Dedifferentiated amniotic fluid mesenchymal stem cell (primary cell): ENCODE data around the gene KANSL1.
"Not testable (repeated sequence)": the region's sequence is repeated elsewhere in the genome, so short reads cannot be mapped to it uniquely, and the experiment has no call there.

ENCODE experiments used
- DNase-seq: peaks from one replicate; pipeline ENCODE4 v3.0.0-alpha.2; 2016; ENCODE audit errors: extremely low spot score

The KANSL1 gene

DNA sequence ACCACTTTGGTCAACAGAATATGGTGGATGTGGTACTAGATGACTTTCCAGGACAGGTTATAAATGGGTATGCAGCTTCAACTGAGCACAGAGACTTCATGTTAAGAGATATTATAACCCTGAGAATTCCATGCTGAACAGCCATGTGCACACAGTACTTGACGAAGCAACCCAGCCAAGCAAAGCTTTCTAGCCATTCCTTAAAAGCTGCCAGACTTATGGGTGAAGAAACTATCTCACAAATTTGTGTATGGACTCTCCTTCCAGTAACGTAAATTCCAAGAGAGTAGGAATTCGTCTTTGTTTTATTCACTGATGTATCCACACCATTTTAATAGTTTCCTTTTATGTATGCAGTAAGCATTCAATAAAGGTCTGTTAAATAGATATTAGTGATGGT lies 76.1 kb downstream of the KANSL1 start:
- no peak for DNase-seq

DNA sequence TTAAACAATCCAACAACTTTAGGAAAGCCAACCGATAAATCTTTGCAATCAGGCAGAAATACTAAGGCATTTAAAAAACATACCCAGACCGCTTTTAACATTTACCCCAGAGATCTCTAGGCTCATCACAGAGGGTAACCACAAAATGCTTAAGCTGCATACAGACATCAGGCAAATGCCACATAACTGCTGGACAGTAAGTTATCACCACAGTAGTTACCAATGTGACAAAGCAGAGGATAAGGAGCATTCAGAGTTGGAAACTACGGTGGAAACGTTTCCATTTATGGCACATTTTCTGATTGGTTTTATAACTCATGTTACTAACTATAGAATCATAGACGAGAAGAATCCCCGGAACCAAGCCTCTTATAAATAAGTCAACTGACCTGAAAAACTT lies 77.5 kb downstream of the KANSL1 start:
- peak; percentile 37 for DNase-seq

DNA sequence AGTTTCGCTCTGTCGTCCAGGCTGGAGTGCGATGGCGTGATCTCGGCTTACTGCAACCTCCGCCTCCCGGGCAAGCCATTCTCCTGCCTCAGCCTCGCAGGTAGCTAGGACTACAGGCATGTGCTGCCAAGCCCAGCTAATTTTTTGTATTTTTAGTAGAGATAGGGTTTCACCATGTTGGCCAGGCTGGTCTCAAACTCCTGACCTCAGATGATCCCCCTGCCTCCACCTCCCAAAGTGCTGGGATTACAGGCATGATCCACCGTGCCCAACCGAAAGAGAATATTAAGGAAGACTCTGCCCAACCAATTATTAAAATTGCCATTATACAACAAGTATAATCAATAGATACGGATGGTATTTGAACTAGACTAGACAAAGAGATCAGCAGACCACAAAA lies 82.0 kb downstream of the KANSL1 start:
- DNase-seq: not testable (repeated sequence)

DNA sequence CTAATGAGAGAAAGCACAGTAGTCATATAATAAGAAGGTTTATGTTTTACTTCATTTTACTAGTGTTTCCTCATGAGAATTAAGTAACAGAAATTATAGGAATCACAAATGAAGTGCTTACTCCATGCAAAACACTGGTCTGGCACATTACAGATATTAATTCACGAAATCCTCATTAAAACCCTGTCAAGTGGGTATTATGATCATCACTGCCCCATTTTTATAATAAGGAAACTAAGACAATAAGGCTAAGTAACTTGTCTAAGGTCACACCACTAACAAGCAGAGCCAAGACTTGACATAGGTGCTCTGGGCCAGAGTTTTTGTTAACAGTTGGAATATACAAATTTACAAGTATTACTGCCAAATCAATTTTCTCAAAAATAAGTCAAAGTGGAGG lies 83.0 kb downstream of the KANSL1 start:
- DNase-seq: no peak

DNA sequence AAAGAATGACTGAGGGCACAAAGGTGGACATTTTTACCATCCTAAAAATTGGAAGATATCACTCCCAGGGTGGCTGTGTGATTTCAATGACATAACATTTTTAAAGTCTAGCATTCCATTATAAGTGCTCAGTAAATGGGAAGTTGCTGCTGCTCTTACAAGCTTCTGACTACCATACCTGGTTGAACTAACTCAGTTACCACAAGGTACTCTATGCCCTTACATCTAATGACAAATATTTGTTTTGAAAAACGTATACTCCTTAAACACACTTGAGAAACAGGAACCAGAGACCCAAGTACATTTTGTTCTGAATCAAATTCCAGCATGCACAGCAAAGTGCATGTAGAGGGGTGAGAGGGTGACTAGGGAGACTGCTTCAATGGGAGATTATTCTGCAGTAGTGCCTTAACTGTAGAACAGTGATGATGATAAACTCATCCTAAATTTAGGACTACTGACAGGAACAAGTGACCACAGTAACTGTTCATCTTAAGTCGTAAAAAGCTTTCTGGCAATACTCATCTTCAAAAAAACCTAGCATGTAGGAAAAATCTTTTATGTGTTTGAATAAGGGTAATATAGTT lies 83.5 kb downstream of the KANSL1 start:
- DNase-seq: no peak

DNA sequence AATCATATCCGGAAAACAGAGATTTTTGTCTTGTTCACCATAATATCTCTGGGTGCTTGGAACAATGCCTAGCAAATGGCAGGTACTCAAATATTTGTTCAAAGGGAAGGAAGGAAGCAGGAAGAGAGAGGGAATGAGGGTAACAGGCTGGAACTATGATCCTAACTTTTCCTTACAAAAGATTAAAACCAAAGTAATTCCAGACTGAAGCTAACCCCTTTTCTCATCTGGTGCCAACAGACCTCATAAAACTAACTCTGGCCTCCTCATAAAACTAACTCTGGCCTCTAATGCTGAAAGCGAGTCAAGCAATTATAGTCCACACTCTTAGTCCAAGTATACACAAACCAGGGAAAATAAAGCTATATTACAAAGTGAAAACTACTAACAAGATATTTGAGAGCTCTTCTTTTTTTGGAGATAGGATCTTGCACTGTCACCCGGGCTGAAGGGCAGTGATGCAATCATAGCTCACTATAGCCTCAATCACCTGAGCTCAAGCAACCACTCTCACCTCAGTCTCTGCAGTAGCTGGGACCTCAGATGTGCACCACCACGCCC lies 84.6 kb downstream of the KANSL1 start:
- no peak for DNase-seq

DNA sequence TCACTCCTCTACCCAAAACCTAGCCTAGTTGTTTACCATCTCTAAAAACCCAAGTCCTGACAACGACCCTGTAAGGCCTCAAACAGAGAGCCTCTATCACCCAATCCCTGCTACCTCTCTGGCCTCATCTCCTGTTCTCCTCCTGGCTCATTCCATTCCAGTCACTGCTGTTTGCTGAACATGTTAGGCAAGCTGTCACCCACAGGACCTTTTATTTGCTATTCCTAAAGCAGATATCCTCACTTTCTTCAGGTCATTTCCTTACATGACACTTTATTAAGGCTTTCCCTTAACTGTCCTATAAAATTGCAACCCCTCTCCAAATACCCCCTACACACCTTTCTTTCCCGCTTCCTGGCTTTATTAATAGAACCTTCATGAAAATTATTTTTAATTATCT lies 85.1 kb downstream of the KANSL1 start:
- DNase-seq: no peak

DNA sequence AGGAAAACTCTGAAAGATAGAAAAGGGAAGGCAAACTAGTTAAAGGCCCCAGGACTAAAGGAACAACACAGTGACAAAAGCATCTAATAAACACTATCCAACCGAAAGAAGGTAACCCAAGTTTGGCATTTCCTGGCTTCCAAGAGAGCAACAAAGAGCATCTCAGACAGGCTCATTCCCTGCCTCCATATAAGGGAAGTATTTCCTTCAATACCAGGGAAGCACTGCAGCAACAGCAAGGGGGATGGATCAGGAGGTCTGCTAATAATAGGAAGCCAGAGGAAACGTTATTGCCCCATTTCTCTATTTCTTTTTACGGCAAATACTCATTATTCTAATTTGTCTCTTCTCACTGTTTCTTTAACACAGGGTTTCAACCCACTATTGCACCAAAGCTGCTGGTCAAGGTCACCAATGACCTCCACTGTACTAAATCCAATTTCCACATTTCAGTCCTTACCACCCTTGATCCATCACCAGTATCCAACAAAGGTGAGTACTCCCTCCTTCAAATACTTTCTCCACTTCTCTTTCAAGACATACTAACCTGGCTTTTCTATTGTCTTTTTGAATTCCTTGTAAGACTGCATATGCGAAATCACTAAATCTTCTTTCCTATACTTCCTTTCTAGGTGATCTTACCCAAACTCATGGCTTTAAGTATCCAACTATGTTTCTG lies 86.1 kb downstream of the KANSL1 start:
- no peak for DNase-seq

DNA sequence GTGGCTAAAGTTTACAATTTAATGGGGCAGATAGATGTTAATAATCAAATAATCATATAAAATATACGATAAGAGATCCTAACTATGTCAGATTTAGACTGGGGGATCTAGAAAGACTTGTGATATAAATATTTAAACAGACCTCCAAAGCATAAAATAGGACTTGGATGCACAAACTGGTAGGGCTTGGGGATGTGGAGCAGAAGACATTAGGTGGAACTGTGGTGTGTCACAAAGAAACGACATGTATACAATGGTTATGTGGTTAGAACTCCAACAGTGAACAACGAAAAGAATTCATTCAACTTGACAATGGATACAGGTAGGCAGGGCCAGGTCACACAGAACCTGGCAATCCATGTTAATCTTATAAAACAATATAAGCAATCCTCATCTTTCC lies 90.4 kb downstream of the KANSL1 start:
- DNase-seq: not testable (repeated sequence)

DNA sequence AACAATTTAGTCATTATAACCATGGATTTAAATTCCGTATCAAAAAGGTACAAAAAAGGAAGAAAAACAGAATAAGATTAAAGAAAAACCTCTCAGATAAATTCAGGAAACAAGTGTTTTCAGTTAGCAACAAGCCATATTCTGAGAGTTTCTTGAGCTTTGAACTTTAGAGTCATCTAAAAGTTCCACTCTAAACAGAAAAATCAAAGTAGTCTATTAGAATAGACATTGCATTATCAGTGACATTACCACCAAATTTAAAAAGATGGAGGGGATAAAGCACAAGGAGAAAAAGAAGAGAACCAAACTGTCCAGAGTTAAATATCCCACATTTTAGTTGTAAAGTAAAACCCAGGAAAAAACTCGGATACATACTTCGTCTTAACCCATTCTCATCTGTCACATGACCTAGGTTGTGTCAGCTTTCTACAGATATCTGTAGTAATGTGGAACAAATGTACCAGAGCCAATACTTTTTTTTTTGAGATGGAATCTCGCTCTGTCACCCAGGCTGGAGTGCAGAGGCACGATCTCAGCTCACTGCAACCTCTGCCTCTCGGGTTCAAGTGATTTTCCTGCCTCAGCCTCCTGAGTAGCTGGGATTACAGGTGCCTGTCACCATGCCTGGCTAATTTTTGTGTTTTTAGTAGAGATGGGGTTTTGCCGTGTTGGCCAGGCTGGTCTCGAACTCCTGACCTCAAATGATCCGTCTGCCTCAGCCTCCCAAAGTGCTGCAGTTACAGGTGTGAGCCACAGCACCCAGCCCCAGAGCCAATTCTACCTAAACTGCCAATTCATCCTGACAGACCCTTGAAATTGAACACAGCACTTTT lies 91.2 kb downstream of the KANSL1 start:
- not testable (repeated sequence) for DNase-seq

DNA sequence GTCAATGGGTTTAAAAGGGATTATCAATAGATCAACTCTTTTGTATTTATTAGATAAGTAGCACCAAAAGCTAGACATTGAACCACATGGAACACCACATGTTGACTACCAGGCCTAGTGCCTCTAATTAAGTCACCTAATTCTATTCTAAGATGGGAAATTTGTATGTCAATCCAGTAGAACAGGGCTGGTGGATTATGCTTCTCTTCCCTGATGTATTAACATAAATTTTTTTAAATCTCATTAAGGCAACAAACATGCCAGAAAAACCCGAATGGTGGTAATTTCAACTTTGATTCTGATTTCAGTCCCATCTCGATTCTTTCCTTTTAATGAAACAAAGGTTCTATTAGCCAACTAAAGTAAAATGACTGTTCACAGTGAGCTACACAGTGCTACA lies 92.6 kb downstream of the KANSL1 start:
- DNase-seq: no peak

DNA sequence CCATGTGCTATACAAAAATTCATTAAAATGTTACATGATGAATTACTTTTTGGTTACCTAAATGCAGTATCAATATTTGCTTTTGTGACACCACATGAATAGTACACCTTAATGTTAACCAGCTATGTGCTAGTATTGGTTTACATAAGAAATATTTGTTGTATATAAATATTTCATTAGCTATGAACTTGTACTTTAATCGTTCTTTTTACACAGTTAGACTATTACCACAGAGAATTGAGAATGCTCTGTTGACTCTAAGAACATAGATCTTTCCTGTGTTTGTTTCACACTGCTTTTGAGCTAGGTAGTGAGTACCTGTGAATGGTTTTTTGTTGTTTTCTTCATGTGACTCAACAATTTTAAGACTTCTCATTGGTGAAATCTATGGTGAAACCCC lies 93.4 kb downstream of the KANSL1 start:
- no peak for DNase-seq

DNA sequence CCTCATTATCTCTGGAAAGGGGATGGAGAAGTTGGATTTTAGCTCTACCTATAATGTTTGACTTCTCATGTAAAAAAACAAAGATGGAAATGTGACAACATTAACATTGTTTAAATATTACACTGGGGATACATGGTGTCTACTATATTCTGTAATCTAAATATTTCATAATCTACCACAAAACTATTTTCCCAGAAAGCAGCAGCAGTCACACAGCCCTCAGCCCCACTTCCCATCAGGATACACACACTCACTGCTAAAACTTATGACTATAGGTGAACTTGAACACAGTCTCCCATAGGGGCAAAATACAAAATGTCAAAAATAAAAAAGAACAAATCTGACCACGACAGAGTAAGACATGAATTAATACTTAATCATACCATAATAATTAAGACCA lies 95.7 kb downstream of the KANSL1 start:
- DNase-seq: no peak

DNA sequence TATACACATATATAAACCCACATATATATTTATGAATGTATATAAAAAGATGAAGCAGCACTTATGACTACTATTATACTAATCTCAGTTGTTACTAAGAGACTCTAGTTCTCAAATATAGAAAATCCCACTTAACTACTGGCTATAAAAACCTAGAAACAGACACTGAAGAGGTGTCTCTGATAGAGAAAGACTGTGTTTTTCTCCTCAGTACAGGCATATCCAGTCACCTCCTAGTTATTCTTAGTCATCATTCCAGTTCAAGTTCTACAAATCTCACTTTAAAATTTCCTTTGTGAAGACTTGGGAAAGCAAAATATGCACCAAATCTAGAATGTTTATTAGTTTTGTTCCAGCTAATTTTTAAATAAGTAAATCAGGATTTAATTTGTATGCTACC lies 100.2 kb downstream of the KANSL1 start:
- no peak for DNase-seq

DNA sequence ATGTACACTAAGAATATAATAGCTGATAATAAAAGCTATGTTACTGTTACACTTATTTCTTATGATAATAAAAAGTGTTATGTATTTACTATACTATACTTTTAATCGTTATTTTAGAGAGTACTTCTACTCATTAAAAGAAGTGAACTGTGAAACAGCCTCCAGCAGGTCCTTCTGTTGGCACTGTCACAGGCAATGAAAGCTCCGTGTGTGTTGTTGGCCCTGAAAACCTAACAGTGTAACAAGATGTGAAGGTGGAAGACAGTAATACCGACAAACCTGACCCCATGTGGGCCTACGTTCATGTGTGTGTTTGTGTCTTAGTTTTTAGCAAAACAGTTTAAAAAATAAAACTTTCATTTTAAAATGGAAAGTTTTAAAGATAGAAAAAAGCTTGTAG lies 102.4 kb downstream of the KANSL1 start:
- no peak for DNase-seq

DNA sequence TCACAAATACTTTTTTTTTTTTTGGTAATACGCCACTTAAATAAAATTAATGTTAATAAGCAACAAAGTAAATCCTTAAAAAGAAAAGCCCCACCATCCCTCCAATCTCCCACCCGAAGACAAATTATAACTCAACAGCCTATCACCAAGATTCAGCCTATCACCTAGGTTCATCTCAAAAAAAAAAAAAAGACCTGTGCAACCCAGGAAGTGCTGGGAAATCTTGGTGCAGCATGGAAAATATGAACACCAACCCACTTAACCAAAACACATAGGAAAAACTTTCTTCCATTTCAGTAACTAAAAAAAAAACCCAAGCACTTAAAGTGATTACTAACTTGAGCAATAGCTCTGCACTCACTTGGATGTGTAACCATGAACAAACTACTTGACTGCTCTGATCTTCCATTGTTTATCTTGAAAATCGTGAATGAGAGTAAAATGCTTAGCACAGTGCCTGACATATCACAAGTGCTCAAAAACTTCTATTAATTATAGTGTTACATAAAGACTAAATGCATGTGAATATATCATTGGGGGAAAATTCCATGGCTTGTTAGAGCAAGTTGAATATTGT lies 103.8 kb downstream of the KANSL1 start:
- no peak for DNase-seq

DNA sequence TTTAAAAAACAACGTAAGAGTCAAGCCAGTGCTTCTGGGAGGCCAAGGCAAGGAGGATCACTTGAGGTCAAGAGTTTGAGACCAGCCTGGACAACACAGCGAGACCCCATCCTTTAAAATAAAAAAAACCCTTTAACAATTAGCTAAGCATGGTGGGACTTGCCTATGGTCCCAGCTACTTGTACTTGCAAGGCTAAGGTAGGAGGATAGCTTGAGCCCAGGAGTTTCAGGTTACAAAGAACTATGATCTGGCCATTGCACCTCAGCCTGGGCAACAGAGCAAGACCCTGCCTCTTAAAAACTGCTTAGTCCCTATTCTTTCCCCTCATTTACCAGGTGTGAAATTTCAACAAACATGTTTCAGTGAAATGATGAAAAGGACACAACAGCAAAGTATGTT lies 104.6 kb downstream of the KANSL1 start:
- DNase-seq: no peak

DNA sequence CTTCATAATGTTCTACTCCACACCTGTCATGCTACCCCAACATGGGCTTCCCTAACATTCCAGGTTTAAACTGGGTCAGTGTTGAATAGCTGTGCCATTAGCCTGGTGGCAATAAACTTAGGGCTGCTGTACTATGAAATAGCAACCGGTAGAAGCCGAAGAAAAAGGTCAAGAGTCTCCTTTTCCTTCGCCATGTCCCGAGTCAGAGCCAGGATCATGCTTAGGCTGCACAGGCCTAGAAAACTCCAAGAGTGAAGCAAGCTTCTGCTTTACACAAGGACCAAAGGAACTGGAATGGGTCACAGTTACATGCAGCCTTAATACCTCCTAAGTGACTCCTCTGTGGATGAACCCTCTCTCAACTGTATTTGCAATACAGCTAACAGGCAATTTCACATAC lies 105.4 kb downstream of the KANSL1 start:
- not testable (repeated sequence) for DNase-seq

DNA sequence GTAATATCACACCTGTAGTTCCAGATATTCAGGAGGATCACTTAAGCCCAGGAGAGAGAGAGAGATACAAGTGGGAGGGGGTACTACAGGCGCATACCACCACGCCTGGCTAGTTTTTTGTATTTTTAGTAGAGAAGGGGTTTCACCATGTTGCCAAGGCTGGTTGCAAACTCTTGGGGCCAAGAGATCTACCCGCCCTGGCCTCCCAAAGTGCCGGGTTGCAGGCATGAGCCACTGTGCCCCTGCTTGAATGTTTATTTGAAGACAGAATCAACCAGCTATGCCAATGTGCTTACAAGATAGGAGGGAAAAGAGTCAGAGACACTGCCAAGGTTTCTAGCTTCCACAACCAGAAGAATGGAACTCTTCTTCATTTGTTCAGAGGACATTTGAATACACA lies 106.4 kb downstream of the KANSL1 start:
- DNase-seq: no peak

DNA sequence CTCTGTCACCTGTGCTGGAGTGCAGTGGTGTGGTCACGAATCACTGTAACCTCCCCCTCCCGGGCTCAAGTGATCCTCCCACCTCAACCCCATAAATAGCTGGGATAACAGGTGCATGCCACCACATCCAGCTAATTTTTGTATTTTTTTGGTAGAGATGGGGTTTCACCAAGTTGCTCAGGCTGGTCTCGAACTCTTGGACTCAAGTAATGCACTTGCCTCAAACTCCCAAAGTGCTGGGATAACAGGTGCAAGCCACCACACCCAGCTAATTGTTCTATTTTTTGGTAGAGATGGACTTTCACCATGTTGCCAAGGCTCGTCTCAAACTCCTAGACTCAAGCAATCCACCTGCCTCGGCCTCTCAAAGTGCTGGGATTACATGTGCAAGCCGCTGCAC lies 107.7 kb downstream of the KANSL1 start:
- DNase-seq: no peak

DNA sequence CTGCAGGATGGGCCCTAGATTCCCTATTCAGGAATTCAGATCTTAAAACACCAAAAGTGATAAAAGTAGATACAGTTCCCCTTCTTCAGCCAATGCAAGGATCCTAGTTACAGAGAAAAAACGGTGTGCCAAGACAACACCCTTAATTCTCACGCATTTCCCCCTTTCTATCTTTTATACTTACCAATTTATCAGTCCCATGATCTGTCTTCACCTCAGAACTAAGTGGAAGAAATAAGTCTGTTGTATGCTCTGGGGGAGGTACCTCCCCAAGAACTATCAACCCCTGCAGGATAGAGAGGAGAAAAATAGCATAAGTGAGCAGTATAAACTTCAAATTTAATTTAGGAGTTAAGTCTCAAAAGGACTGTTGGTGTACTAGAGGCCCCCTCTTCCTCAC lies 111.0 kb downstream of the KANSL1 start:
- DNase-seq: no peak

DNA sequence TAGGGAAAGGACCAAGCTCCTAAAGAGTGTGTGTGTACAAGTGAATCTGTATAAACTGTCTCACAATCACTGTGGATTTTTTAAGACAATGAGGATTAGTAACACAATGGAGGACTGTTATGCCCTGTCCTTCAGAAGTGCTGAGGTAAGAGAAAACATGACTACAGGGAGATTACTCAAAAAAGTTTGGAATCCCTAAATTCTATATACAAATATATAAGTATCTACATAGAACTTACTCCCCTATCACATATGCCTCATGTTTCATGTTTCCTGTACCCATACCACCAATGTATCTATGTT lies 112.3 kb downstream of the KANSL1 start:
- no peak for DNase-seq
